ENCODE measurements around the gene ZNF655. TPM values are rescaled to one million over a fixed set of nuclear protein-coding genes. Genes with fewer than 3 reads are reported as not detected.

The ZNF655 gene
- total and polyA plus RNA-seq, 2 donors from 2014 or later: 30.4 to 66.8 TPM

GRCh38 chr7:99559175-99559915, 903 bp downstream of the ZNF655 start:
- peak overlapping the region; percentile 89 to 98 for H3K27ac ChIP-seq (ENCODE audit: low read depth in 2 of 2, low read length in 2 of 2)
- H3K9me3 ChIP-seq (ENCODE audit: control insufficient read depth in 2 of 3, insufficient read depth in 1 of 3, low read length in 3 of 3): no peaks in the 10 kb centered on the region
- peak overlapping the region; percentile 80 to 89 (median 87) for H3K4me3 ChIP-seq (ENCODE audit: low read length in 3 of 3)
- no peak for FAIRE-seq
- H3K4me1 ChIP-seq (ENCODE audit: control insufficient read depth in 2 of 3, insufficient read depth in 2 of 3, low read depth in 1 of 3, low read length in 3 of 3): peaks cover 0 to 8% (median 4%) of the 10 kb centered on the region in 3 donors
- intact Hi-C loops (cut with DNase I): no loop called here
- peaks cover 18 to 35% (median 25%) of the 10 kb centered on the region in 3 donors for H3K36me3 ChIP-seq (ENCODE audit: control insufficient read depth in 2 of 3, insufficient read depth in 3 of 3, low read length in 3 of 3)
- H3K9ac ChIP-seq (ENCODE audit: low read length in 3 of 3): peak overlapping the region; percentile 60 to 99 (median 84)
- TF ChIP-seq CTCF (IDR thresholded peaks at IDR 0.05; ENCODE audit: borderline replicate concordance, extremely low read depth, insufficient read depth): no peak
- peak in 1 of 5 donors; percentile 63 for DNase-seq
- no peaks in the 10 kb centered on the region for H3K27me3 ChIP-seq (ENCODE audit: control insufficient read depth, insufficient read depth, low read length)

- TF ChIP-seq CTCF (IDR thresholded peaks at IDR 0.05; ENCODE audit: borderline replicate concordance, extremely low read depth, insufficient read depth): no peak
- Histone ChIP-seq H3K9ac (ENCODE audit: low read length in 3 of 3) (no peak overlapping the region), H3K4me3 (ENCODE audit: low read length in 3 of 3) (no peak overlapping the region), H3K9me3 (ENCODE audit: control insufficient read depth in 2 of 3, insufficient read depth in 1 of 3, low read length in 3 of 3) (no peaks in the 10 kb centered on the region), H3K4me1 (ENCODE audit: control insufficient read depth in 2 of 3, insufficient read depth in 2 of 3, low read depth in 1 of 3, low read length in 3 of 3) (peaks cover 0 to 8% (median 4%) of the 10 kb centered on the region in 3 donors), H3K27me3 (ENCODE audit: control insufficient read depth, insufficient read depth, low read length) (no peaks in the 10 kb centered on the region), H3K36me3 (ENCODE audit: control insufficient read depth in 2 of 3, insufficient read depth in 3 of 3, low read length in 3 of 3) (peaks cover 21 to 50% (median 33%) of the 10 kb centered on the region in 3 donors), H3K27ac (ENCODE audit: low read depth in 2 of 2, low read length in 2 of 2) (no peak overlapping the region)
- intact Hi-C loops (cut with DNase I): no loop called here
- FAIRE-seq: no peak
- no peak for DNase-seq
These were observed 2.6 kb downstream of the ZNF655 start for GRCh38 chr7:99560834-99561736.

- no peaks in the 10 kb centered on the region for H3K9me3 ChIP-seq (ENCODE audit: control insufficient read depth in 2 of 3, insufficient read depth in 1 of 3, low read length in 3 of 3)
- intact Hi-C loops (cut with DNase I): no loop called here
- no peak for TF ChIP-seq CTCF (IDR thresholded peaks at IDR 0.05; ENCODE audit: borderline replicate concordance, extremely low read depth, insufficient read depth)
- no peaks in the 10 kb centered on the region for H3K27me3 ChIP-seq (ENCODE audit: control insufficient read depth, insufficient read depth, low read length)
- H3K9ac ChIP-seq (ENCODE audit: low read length in 3 of 3): no peak overlapping the region
- peaks cover 0 to 8% (median 4%) of the 10 kb centered on the region in 3 donors for H3K4me1 ChIP-seq (ENCODE audit: control insufficient read depth in 2 of 3, insufficient read depth in 2 of 3, low read depth in 1 of 3, low read length in 3 of 3)
- DNase-seq (no peak), FAIRE-seq (no peak)
- H3K36me3 ChIP-seq (ENCODE audit: control insufficient read depth in 2 of 3, insufficient read depth in 3 of 3, low read length in 3 of 3): peaks cover 21 to 55% (median 34%) of the 10 kb centered on the region in 3 donors
- no peak overlapping the region for H3K27ac ChIP-seq (ENCODE audit: low read depth in 2 of 2, low read length in 2 of 2)
- H3K4me3 ChIP-seq (ENCODE audit: low read length in 3 of 3): no peak overlapping the region
These were observed 3.3 kb downstream of the ZNF655 start for GRCh38 chr7:99561737-99562051.

Measured in kidney (tissue), 14 donors.